ENCODE measurements around the gene GLRX3.

Gene GLRX3

GRCh38 chr10:130141878-130142277 is 5.7 kb downstream of the GLRX3 start:
- no peak overlapping the region for H4K91ac ChIP-seq (ENCODE audit: low read depth, low read length, poor library complexity)
- no peak overlapping the region for H3K9ac ChIP-seq (ENCODE audit: low read depth, low read length, poor library complexity)
- no peak overlapping the region for H3K23ac ChIP-seq (ENCODE audit: low read depth, low read length, poor library complexity)
- H2AFZ ChIP-seq (ENCODE audit: low read length) = no peak overlapping the region
- H3K4ac ChIP-seq (ENCODE audit: low read length) = no peak overlapping the region
- no peak overlapping the region for H2BK120ac ChIP-seq (ENCODE audit: low read depth, low read length)
- H3K36me3 ChIP-seq (replicated peaks in 1 of 2; ENCODE audit: control insufficient read depth in 2 of 2, insufficient read depth in 2 of 2, low read length in 2 of 2) = peaks cover 8 to 73% of the 10 kb centered on the region in 2 donors
- H3K4me2 ChIP-seq (ENCODE audit: insufficient read depth, low read length, poor library complexity, severe bottlenecking) = no peak overlapping the region
- no peak overlapping the region for H2BK12ac ChIP-seq (ENCODE audit: low read length)
- H2AK5ac ChIP-seq (ENCODE audit: low read depth, low read length) = no peak overlapping the region
- peaks cover 8% of the 10 kb centered on the region for H3K79me1 ChIP-seq (ENCODE audit: low read depth, low read length)
- H3K4me1 ChIP-seq (ENCODE audit: control insufficient read depth in 2 of 2, insufficient read depth in 1 of 2, low read depth in 1 of 2, low read length in 2 of 2) = peaks cover 3 to 15% of the 10 kb centered on the region in 2 donors
- no peak overlapping the region for H3K14ac ChIP-seq (ENCODE audit: low read length)
- H3K4me3 ChIP-seq (ENCODE audit: low read length in 2 of 2) = no peak overlapping the region
- H4K8ac ChIP-seq (ENCODE audit: low read depth, low read length) = no peak overlapping the region
- no peak overlapping the region for H2BK5ac ChIP-seq (ENCODE audit: low read length)
- no peak overlapping the region for H2BK15ac ChIP-seq (ENCODE audit: low read length)
- WGBS, 2 donors (ENCODE audit: extremely low coverage in 2 of 2, insufficient read length in 2 of 2, insufficient replicate concordance in 1 of 2) = no CpG with 5 or more reads among the region's 2 CpGs
- DNase-seq (ENCODE audit: low spot score) = no peak
- H3K9me3 ChIP-seq (replicated peaks in 1 of 2; ENCODE audit: control insufficient read depth in 2 of 2, insufficient read depth in 1 of 2, low read depth in 1 of 2, low read length in 2 of 2) = no peaks in the 10 kb centered on the region
- H3K27me3 ChIP-seq (ENCODE audit: control insufficient read depth in 3 of 3, insufficient read depth in 3 of 3, low read depth in 1 of 3, low read length in 3 of 3) = no peaks in the 10 kb centered on the region
- no peak overlapping the region for H3K27ac ChIP-seq (replicated peaks; ENCODE audit: low read length)
- no peak overlapping the region for H3K18ac ChIP-seq (ENCODE audit: low read length)

DNA sequence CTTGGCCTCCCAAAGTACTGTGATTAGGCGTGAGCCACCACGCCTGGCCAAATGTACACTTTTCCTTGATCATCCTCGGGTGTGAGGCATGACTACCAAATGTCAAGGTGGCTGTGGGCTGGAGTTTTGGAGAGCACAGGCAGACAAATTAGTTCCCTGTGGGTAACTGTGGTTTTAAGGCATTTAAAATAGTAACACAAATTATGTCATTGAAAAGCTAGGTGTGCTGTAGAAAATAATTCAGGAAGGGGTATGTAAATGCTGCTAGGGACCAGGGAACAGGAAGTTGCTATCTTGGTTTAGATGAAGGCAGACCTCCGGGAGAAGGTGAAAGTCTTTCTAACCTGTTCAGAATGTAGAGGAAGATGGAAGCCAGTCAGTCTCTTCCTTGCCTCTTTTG is 9.9 kb downstream of the GLRX3 start:
- no peak overlapping the region for H3K27ac ChIP-seq (replicated peaks; ENCODE audit: low read length)
- H3K14ac ChIP-seq (ENCODE audit: low read length) = no peak overlapping the region
- H2BK120ac ChIP-seq (ENCODE audit: low read depth, low read length) = no peak overlapping the region
- H2BK5ac ChIP-seq (ENCODE audit: low read length) = no peak overlapping the region
- H3K4ac ChIP-seq (ENCODE audit: low read length) = no peak overlapping the region
- no peak overlapping the region for H4K8ac ChIP-seq (ENCODE audit: low read depth, low read length)
- no peak overlapping the region for H2AK5ac ChIP-seq (ENCODE audit: low read depth, low read length)
- H3K9me3 ChIP-seq (replicated peaks in 1 of 2; ENCODE audit: control insufficient read depth in 2 of 2, insufficient read depth in 1 of 2, low read depth in 1 of 2, low read length in 2 of 2) = peaks cover 0 to 5% of the 10 kb centered on the region in 2 donors
- H3K23ac ChIP-seq (ENCODE audit: low read depth, low read length, poor library complexity) = no peak overlapping the region
- no peak overlapping the region for H3K18ac ChIP-seq (ENCODE audit: low read length)
- H2BK15ac ChIP-seq (ENCODE audit: low read length) = no peak overlapping the region
- H3K9ac ChIP-seq (ENCODE audit: low read depth, low read length, poor library complexity) = no peak overlapping the region
- H2BK12ac ChIP-seq (ENCODE audit: low read length) = no peak overlapping the region
- H2AFZ ChIP-seq (ENCODE audit: low read length) = no peak overlapping the region
- H3K4me2 ChIP-seq (ENCODE audit: insufficient read depth, low read length, poor library complexity, severe bottlenecking) = no peak overlapping the region
- no peak overlapping the region for H3K4me3 ChIP-seq (ENCODE audit: low read length in 2 of 2)
- H4K91ac ChIP-seq (ENCODE audit: low read depth, low read length, poor library complexity) = no peak overlapping the region
- DNase-seq (ENCODE audit: low spot score) = no peak
- H3K27me3 ChIP-seq (ENCODE audit: control insufficient read depth in 3 of 3, insufficient read depth in 3 of 3, low read depth in 1 of 3, low read length in 3 of 3) = no peaks in the 10 kb centered on the region
- WGBS, 2 donors (ENCODE audit: extremely low coverage in 2 of 2, insufficient read length in 2 of 2, insufficient replicate concordance in 1 of 2) = no CpG with 5 or more reads among the region's 4 CpGs
- peaks cover 7% of the 10 kb centered on the region for H3K79me1 ChIP-seq (ENCODE audit: low read depth, low read length)
- peaks cover 8 to 72% of the 10 kb centered on the region in 2 donors for H3K36me3 ChIP-seq (replicated peaks in 1 of 2; ENCODE audit: control insufficient read depth in 2 of 2, insufficient read depth in 2 of 2, low read length in 2 of 2)
- peaks cover 0 to 6% of the 10 kb centered on the region in 2 donors for H3K4me1 ChIP-seq (ENCODE audit: control insufficient read depth in 2 of 2, insufficient read depth in 1 of 2, low read depth in 1 of 2, low read length in 2 of 2)

DNA sequence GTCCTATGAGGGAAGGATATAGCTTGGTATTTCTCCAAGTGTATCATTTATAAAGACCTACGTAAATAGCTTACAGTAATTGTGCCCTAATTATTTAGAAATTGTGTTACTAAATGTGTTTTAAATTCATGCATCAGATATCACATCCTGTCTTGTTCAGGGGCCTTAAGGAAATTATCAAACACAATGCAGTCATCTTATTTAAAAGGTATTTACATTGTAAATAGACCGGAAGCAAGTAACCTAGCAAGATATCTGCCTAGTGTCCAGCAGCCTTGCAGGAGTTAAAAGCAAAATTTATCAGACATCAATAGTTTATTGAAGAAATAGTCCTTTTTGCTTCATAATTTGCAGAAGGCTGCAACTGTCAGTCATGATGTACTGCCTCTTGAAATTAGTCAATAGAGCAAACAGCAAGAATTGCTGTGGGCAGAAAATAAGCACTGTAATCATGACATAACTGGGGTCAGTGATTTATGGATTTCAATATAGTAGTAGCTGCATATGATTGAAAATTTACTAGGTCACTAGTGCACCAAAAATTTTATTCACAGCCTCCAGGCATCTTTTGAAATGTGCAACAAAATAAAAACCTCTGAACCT is 23.1 kb downstream of the GLRX3 start:
- no CpG with 5 or more reads among the region's 2 CpGs for WGBS, 2 donors (ENCODE audit: extremely low coverage in 2 of 2, insufficient read length in 2 of 2, insufficient replicate concordance in 1 of 2)
- Histone ChIP-seq H3K9me3 (replicated peaks in 1 of 2; ENCODE audit: control insufficient read depth in 2 of 2, insufficient read depth in 1 of 2, low read depth in 1 of 2, low read length in 2 of 2) (peaks cover 2 to 7% of the 10 kb centered on the region in 2 donors), H4K91ac (ENCODE audit: low read depth, low read length, poor library complexity) (no peak overlapping the region), H2BK5ac (ENCODE audit: low read length) (no peak overlapping the region), H3K4me3 (ENCODE audit: low read length in 2 of 2) (no peak overlapping the region), H3K36me3 (replicated peaks in 1 of 2; ENCODE audit: control insufficient read depth in 2 of 2, insufficient read depth in 2 of 2, low read length in 2 of 2) (peaks cover 8 to 69% of the 10 kb centered on the region in 2 donors), H2AK5ac (ENCODE audit: low read depth, low read length) (no peak overlapping the region), H3K23ac (ENCODE audit: low read depth, low read length, poor library complexity) (no peak overlapping the region), H3K4me1 (ENCODE audit: control insufficient read depth in 2 of 2, insufficient read depth in 1 of 2, low read depth in 1 of 2, low read length in 2 of 2) (no peaks in the 10 kb centered on the region), H3K18ac (ENCODE audit: low read length) (no peak overlapping the region), H2BK120ac (ENCODE audit: low read depth, low read length) (no peak overlapping the region), H3K27me3 (ENCODE audit: control insufficient read depth in 3 of 3, insufficient read depth in 3 of 3, low read depth in 1 of 3, low read length in 3 of 3) (no peaks in the 10 kb centered on the region), H4K8ac (ENCODE audit: low read depth, low read length) (no peak overlapping the region), H2BK12ac (ENCODE audit: low read length) (no peak overlapping the region), H3K4me2 (ENCODE audit: insufficient read depth, low read length, poor library complexity, severe bottlenecking) (no peak overlapping the region), H3K4ac (ENCODE audit: low read length) (no peak overlapping the region), H3K79me1 (ENCODE audit: low read depth, low read length) (peaks cover 1% of the 10 kb centered on the region), H3K14ac (ENCODE audit: low read length) (no peak overlapping the region), H2AFZ (ENCODE audit: low read length) (no peak overlapping the region), H3K9ac (ENCODE audit: low read depth, low read length, poor library complexity) (no peak overlapping the region), H3K27ac (replicated peaks; ENCODE audit: low read length) (no peak overlapping the region), H2BK15ac (ENCODE audit: low read length) (no peak overlapping the region)
- no peak for DNase-seq (ENCODE audit: low spot score)

GRCh38 chr10:130160775-130161174 is 24.6 kb downstream of the GLRX3 start:
- H3K27ac ChIP-seq (replicated peaks; ENCODE audit: low read length) = no peak overlapping the region
- DNase-seq (ENCODE audit: low spot score) = no peak
- no peak overlapping the region for H3K4me3 ChIP-seq (ENCODE audit: low read length in 2 of 2)
- H4K91ac ChIP-seq (ENCODE audit: low read depth, low read length, poor library complexity) = no peak overlapping the region
- H2AFZ ChIP-seq (ENCODE audit: low read length) = no peak overlapping the region
- no peak overlapping the region for H3K9ac ChIP-seq (ENCODE audit: low read depth, low read length, poor library complexity)
- no peak overlapping the region for H2BK5ac ChIP-seq (ENCODE audit: low read length)
- H3K14ac ChIP-seq (ENCODE audit: low read length) = no peak overlapping the region
- no peak overlapping the region for H3K4ac ChIP-seq (ENCODE audit: low read length)
- H3K4me1 ChIP-seq (ENCODE audit: control insufficient read depth in 2 of 2, insufficient read depth in 1 of 2, low read depth in 1 of 2, low read length in 2 of 2) = no peaks in the 10 kb centered on the region
- no peaks in the 10 kb centered on the region for H3K27me3 ChIP-seq (ENCODE audit: control insufficient read depth in 3 of 3, insufficient read depth in 3 of 3, low read depth in 1 of 3, low read length in 3 of 3)
- H2BK12ac ChIP-seq (ENCODE audit: low read length) = no peak overlapping the region
- no CpG with 5 or more reads among the region's 6 CpGs for WGBS, 2 donors (ENCODE audit: extremely low coverage in 2 of 2, insufficient read length in 2 of 2, insufficient replicate concordance in 1 of 2)
- H3K23ac ChIP-seq (ENCODE audit: low read depth, low read length, poor library complexity) = no peak overlapping the region
- peaks cover 1% of the 10 kb centered on the region for H3K79me1 ChIP-seq (ENCODE audit: low read depth, low read length)
- no peak overlapping the region for H2BK15ac ChIP-seq (ENCODE audit: low read length)
- H2AK5ac ChIP-seq (ENCODE audit: low read depth, low read length) = no peak overlapping the region
- no peak overlapping the region for H4K8ac ChIP-seq (ENCODE audit: low read depth, low read length)
- no peak overlapping the region for H2BK120ac ChIP-seq (ENCODE audit: low read depth, low read length)
- H3K4me2 ChIP-seq (ENCODE audit: insufficient read depth, low read length, poor library complexity, severe bottlenecking) = no peak overlapping the region
- no peak overlapping the region for H3K18ac ChIP-seq (ENCODE audit: low read length)
- H3K36me3 ChIP-seq (replicated peaks in 1 of 2; ENCODE audit: control insufficient read depth in 2 of 2, insufficient read depth in 2 of 2, low read length in 2 of 2) = peaks cover 9 to 73% of the 10 kb centered on the region in 2 donors
- H3K9me3 ChIP-seq (replicated peaks in 1 of 2; ENCODE audit: control insufficient read depth in 2 of 2, insufficient read depth in 1 of 2, low read depth in 1 of 2, low read length in 2 of 2) = peaks cover 0 to 4% of the 10 kb centered on the region in 2 donors

All from neuronal stem cell (in vitro differentiated cells).